Amygdala (tissue), 56 donors: ENCODE data around the gene EYA2.
"Not testable (repeated sequence)": the region's sequence is repeated elsewhere in the genome, so short reads cannot be mapped to it uniquely, and the experiment has no call there.

ENCODE experiments used
- DNase-seq, 56 donors: peaks; one replicate each; lab custom pipeline; 2025; lab: John Stamatoyannopoulos, UW

The EYA2 gene

DNA sequence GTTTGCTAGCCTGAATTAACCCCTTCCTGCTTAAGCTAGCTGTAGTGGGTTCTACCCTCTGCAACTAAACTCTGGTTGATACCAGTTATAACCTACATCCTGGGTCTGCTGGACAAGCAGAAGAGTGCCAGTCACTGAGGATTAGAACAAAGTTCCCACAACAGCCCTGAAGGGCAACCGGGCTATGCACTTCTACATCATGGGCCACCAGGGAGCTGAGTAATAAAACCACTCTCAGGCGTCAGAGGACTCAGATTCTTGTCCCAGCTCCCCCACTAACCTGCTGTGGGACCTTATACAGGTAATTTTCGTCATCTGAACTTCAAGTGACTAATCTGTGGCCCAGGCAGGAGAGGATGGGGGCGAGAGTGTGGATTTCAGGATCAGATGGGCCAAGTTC lies 56.8 kb downstream of the EYA2 start:
- DNase-seq = no peak

- DNase-seq = no peak
These were observed 57.3 kb downstream of the EYA2 start for GRCh38 chr20:46951840-46952497.

- DNase-seq = no peak
These were observed 59.0 kb downstream of the EYA2 start for GRCh38 chr20:46953596-46953995.

GRCh38 chr20:46954490-46955038 lies 59.9 kb downstream of the EYA2 start:
- DNase-seq = no peak

DNA sequence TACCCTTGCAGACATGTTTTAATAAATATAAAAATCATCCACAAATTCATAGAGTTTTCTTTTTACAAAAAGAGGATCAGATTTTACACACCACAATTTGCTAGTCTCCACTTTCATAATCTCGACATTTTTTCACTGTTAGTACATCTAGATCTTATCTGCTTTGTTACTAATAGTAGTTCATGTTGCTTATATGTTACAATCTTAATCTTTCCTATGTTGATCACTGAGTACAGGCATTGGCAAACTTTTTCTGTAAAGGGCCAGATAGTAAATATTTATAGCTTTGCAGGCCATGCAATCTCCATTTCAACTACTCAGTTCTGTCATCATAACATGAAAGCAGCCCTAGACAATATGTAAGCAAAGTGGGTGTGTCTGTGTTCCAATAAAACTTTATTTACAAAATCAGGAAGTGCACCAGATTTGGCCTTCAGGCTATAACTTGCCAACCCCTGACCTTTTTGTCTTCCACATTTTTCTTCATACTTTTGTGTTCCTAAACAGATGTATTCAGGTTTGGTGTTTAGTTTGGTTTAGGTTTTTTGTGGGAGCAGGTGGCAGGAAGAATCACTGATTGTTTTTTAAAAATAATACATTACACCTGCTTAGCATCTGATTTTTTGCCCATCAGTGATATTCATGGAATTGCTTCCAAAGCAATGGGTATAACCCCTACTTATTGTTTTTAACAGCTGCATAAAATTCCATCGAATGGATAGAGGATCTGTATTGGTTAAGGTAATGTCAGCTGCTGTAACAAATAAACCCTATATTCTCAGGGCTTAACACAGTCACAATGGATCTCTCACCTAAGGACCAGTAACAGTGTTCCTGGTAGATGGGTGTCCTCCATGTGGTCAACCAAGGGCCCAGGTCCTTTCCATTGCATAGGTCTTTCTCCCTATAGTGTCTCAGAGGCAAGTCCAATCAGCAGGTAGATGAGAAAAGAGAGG lies 61.2 kb downstream of the EYA2 start:
- DNase-seq = no peak

DNA sequence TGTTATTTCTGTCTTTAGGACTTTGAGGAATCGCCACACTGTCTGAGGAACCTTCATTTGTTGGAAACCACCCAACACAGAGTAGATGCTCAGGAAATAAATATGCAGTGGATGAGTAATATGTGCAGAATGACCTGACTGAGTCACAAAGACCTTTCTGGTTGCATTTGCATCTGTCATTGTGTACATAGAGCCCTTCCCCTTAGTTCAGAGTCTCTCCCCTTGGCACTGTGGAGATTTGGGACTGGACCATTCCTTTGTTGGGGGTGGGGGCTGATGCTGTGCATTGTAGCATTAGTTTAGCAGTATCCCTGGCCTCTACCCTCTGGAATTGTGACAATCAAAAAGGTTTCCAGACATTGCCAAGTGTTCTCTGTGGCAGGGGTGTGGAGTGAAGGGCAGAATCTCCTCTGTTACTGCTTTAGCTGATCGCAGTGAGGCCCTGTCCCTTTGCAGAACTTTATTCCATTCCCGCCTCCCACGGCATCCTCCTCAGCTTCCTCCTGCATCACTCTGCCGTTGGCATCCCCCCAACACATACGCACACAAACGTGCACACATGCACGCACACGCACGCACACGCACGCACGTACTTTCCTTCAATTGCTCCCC lies 64.5 kb downstream of the EYA2 start:
- DNase-seq = no peak

DNA sequence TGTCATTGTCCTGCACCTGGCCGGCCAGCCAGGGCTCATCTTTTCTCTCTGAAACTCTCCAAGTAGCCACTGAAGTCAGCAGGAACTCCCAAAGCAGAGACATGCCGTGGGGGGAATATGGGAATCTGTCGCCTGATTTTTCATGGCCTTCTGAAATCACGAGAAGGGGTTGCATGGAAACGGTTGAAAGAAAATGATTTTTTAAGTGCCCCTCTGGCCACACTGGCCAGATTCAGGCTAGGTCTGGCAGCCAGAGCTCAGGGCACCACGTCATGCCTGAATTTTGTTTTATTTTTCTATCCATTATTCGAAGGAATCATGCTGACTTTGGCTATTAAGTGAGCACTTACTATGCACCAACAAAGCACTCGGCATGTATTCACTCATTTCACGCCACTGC lies 65.2 kb downstream of the EYA2 start:
- no peak for DNase-seq

- no peak for DNase-seq
These were observed 65.9 kb downstream of the EYA2 start for GRCh38 chr20:46960536-46960935.

DNA sequence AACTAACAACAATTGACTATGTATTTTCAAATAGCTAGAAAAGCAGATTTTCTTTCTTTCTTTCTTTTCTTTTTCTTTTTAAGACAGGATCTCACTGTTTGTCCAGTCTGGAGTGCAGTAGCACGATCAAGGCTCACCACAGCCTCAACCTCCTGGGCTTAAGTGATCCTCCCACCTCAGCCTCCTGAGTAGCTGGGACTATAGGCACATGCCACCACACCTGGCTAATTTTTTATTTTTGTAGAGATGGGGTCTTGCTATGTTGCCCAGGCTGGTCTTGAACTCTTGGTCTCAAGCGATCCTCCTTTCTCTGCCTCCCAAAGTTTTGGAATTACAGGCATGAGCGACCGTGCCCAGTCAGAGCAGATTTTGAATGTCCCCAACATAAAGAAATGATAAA lies 67.3 kb downstream of the EYA2 start:
- DNase-seq = not testable (repeated sequence)

- DNase-seq = no peak
These were observed 68.0 kb downstream of the EYA2 start for GRCh38 chr20:46962452-46963195.

DNA sequence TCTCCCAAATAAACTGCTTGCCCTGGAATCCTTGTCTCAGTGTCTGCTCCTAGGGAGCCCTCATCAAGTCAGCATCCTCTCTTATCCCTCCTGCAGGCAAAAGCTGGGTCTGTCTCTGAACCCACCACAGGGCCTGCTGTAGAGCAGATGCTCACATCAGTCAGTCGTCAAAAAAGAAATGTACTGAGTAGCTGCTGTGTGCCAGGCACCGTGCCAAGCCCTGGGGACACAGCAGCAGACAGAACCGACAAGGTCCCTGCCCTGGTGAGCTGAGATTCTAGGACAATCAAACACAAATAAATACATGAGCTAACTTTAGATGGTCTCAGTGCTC lies 68.5 kb downstream of the EYA2 start:
- no peak for DNase-seq

DNA sequence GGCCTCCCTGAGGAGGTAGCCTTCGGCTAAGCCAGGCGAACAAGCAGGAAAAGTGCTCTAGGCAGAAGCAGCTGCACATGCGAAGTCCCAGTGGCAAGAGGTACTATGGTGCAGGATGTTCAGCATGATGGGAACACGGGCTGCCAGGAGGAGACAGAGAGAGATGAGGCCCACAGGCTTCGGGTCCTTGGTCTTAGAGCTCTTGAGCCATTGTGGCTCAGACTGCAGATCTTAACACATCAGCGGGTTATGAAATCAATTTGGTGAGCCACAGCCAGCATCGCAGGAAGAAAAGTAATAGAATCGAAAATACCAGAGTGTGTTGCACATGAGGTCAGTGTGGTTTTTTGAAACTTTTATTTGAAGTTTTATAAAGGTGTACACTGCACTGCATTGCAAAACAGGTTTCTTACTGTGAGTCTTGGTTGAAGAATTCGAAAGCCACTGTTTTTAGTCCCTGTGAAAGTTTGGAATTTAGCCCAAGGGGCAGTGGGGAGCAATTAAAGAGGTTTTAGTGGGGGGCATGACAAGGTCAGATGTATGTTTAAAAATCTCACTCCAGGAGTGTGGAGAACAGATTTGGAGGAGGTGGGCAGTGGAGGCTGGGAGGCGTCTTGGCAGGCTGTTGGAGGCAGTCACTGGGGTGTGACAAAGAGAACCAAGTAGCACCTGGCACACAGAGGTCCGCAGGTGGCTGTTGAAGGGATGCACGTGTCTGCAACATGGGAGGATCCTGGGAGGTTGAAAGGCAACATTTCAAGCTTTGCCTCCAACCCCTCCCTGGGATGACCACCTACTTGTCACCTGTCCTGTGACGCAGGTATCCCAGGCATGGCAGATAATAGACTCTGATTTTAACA lies 69.3 kb downstream of the EYA2 start:
- no peak for DNase-seq

GRCh38 chr20:46964618-46965455 lies 70.2 kb downstream of the EYA2 start:
- DNase-seq = no peak

DNA sequence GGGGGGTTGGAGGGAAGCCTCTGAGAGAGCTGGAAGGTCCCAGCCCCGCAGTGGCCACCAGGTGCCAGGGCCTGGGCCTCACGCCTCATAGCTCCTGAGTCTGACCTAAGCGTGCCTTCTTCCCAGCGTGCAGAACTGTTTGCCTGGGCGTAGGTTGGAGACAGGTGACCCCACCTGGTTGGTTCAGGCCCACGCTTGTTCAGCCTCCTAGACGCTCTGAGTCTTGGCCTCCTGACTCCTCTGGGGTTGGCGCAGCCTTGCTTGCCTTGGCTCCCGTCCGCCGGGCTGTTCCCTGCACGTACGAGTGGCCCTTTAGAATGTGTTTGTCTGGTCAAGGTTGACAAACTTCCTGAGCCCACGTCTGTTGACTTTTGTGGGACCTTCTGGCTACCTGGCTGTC lies 70.8 kb downstream of the EYA2 start:
- no peak for DNase-seq

DNA sequence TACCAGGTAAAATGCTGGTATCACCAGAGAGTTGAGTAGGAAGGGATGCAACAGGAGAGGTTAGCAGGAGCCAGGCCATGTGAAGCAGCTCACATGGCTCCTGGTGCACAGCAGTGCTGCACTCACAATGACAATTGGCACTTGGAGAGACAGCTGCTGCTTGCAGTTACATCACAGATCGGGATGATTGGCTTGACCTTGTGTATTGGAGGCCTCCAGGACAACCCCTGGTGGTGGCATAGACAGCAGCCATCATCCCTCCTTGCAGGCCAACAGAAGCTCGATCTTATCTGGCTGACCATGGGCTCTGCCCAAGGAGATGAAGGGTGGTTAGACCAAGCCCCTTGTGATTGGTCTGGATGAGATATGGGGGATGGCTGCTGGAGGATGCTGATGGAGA lies 73.0 kb downstream of the EYA2 start:
- DNase-seq = no peak

DNA sequence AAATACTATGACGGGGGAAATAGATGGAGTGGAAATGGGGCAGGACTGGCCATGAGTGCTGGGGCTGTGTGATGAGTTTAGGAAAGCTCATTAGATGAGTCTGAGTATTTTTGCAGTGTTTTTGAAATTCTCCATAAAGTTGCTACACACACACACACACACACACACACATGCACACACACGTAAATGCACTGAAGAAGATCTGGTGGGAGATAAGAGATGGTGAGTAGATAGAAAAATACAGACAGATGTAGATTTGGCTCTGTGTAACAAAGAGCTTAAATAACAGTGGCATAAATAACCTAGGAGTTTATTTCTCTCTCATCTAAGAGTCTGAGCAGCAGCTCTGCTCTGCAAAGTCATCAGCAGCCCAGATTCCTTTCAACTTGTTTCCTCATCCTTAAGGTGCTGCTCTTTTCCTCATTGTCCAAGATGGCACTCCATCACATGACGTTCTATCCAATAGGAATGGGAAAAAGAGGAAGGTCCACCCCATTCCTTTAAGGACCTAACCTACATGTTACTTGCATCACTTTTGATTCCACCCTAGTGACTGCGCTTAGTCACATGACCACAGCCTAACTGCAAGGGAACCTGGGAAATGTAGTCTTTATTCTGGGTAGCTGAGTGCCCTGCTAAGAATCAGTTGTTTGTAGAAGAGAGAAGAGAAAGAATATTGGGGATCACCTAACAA lies 76.4 kb downstream of the EYA2 start:
- DNase-seq = peak in 12 of 56 donors; percentile 4 to 30 (median 13)

DNA sequence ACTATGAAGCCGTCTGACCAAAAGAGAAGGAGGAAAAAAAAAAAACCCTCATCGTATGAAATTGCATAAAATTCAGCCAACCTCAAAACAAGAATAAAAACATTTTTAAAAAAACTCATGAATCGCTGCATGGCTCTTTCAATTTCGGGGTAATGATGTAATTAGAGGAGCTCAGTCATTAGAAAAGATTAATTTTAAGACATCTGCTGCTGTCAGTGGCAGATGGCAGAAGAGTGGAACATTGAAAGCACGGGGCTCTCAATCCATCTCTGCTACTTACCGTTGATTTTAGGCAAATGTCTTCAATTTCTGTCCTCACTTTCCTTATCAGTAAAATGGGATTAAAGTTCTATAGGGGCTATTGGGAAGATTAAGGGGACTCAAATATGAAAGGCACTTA lies 79.1 kb downstream of the EYA2 start:
- peak in 1 of 56 donors; percentile 2 for DNase-seq
